Effector memory CD4-positive, alpha-beta T cell (primary cell): ENCODE results near the gene CACNB1.

Experiments
- DNase-seq, 3 donors: peaks; one replicate each; pipeline ENCODE4 v3.0.0-alpha.2; 2020
- H3K27ac ChIP-seq: 2 replicates; pipeline ENCODE4 v1.7.0; 2013; ENCODE audit warnings: mild to moderate bottlenecking, low read length, moderate library complexity; ENCODE audit not compliant: insufficient read depth, poor library complexity, severe bottlenecking
- H3K27me3 ChIP-seq: replicated peaks from 2 replicates; pipeline ENCODE4 v1.7.0; 2013; ENCODE audit warnings: mild to moderate bottlenecking, low read length; ENCODE audit not compliant: insufficient read depth, control insufficient read depth, poor library complexity, severe bottlenecking
- H3K36me3 ChIP-seq: 2 replicates; pipeline ENCODE4 v1.7.0; 2013; ENCODE audit warnings: mild to moderate bottlenecking, low read length, moderate library complexity; ENCODE audit not compliant: control insufficient read depth, insufficient read depth
- H3K4me1 ChIP-seq: 2 replicates; pipeline ENCODE4 v1.7.0; 2013; ENCODE audit warnings: low read length, mild to moderate bottlenecking; ENCODE audit not compliant: control insufficient read depth, insufficient read depth, poor library complexity, severe bottlenecking
- H3K4me3 ChIP-seq: 2 replicates; pipeline ENCODE4 v1.7.0; 2013; ENCODE audit warnings: low read length, low read depth, mild to moderate bottlenecking; ENCODE audit not compliant: insufficient read depth, poor library complexity, severe bottlenecking
- H3K9me3 ChIP-seq: 2 replicates; pipeline ENCODE4 v1.7.0; 2013; ENCODE audit warnings: mild to moderate bottlenecking, low read length, moderate library complexity; ENCODE audit not compliant: control insufficient read depth

Gene CACNB1

DNA sequence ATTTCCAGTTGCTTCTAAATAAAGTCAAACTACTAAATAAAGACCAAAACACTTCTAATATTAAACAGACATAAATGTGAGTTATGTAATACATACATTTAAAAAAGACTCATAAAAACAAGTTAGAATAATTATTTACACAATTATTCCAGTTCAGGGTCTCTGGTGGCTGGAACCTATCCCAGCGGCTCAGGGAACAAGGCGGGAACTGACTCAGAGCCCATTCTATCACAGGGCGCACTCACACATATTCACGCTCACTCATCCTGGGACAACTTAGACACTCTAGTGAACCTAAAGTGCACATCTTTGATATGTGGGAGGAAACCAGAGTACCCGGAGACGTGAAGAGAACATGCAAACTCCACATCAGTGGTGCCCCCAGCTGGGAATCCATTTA lies 71.0 kb downstream of the CACNB1 start:
- H3K27ac ChIP-seq, result no peak overlapping the region
- DNase-seq, result no peak

DNA sequence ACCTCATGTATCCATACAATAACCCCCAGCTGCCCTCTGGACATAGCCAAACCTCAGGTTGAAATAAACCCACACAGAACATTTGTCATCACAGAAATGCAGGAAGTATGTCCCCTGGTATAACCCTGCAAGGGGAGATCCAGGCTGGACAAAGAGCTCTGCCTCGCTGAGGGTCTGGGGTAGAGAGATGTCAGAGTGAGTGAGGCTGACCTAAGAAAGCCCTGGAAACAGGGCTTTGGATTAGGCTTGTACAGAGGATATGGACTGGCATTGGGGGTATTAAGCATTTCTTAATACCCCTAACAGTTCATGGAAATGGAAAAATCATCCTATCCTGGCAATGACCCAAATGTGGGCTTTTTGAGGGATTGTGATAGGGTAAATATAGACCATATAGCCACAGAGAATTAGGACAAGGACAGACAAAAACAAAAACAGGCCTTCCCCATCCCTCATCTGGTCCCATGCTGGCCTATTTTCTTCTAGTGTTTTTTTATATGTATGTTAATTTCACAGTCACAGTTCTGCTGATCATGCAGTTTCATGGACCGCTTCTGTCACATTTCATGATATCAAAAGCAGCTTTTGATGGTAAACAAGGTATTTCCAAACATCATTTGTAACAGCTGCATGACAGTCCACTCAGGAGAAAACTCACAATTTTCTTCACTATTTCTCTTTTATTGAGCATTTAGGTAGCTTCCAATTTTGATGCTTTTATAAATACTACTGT lies 72.2 kb downstream of the CACNB1 start:
- Histone ChIP-seq H3K36me3 (no peaks in the 10 kb centered on the region), H3K27me3 (no peaks in the 10 kb centered on the region), H3K27ac (no peak overlapping the region), H3K9me3 (no peaks in the 10 kb centered on the region), H3K4me3 (no peak overlapping the region), H3K4me1 (no peaks in the 10 kb centered on the region)
- no peak for DNase-seq

More for the DNA sequence above, 71.0 kb downstream of the CACNB1 start:
- H3K27me3 ChIP-seq, result no peaks in the 10 kb centered on the region
- H3K4me3 ChIP-seq, result no peak overlapping the region
- no peaks in the 10 kb centered on the region for H3K9me3 ChIP-seq
- no peaks in the 10 kb centered on the region for H3K36me3 ChIP-seq
- no peaks in the 10 kb centered on the region for H3K4me1 ChIP-seq

DNA sequence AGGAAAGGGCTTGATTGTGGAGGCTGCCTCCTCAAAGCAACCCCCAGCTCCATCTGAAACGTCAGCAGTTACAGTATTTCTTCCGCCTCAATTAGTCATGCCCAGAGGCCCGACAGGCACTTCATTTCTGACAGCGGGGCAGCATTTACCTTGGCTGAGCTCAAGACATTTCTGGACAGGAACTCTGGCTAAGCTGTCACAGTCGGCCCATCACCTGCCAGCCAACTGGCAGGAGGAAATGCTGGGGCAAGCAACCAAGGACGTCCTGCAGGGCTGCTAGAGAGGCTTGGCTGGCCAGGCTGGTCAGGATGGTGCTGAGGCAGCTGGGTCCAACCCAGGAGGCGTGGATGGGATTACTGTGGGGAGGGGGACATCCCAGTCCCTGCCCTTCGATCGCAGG lies 73.8 kb downstream of the CACNB1 start:
- H3K9me3 ChIP-seq, result no peaks in the 10 kb centered on the region
- H3K27ac ChIP-seq, result no peak overlapping the region
- H3K4me3 ChIP-seq, result no peak overlapping the region
- no peaks in the 10 kb centered on the region for H3K36me3 ChIP-seq
- H3K27me3 ChIP-seq, result no peaks in the 10 kb centered on the region
- no peaks in the 10 kb centered on the region for H3K4me1 ChIP-seq
- no peak for DNase-seq
